Ammon's horn (tissue), 1 donor: ENCODE measurements around the gene ASPN.
A peak's percentile ranks its signal among the peaks of the same experiment; 100 is the strongest.

Source experiments
- DNase-seq: peaks from one replicate; pipeline ENCODE4 v3.0.0-alpha.2; 2016; ENCODE audit warnings: low spot score

The ASPN gene

GRCh38 chr9:92482329-92482728 lies at the start of gene ASPN:
Gene ASPN, minus strand, starts transcription at chr9:92482506.
- no peak for DNase-seq

GRCh38 chr9:92530893-92531292 lies 48.6 kb upstream of the ASPN start:
- DNase-seq = no peak

GRCh38 chr9:92529124-92529523 lies 46.8 kb upstream of the ASPN start:
- no peak for DNase-seq

- DNase-seq = no peak
Observed at GRCh38 chr9:92528522-92528849, 46.2 kb upstream of the ASPN start.

GRCh38 chr9:92527832-92528521 lies 45.7 kb upstream of the ASPN start:
- DNase-seq = no peak

- no peak for DNase-seq
Observed at GRCh38 chr9:92527291-92527828, 45.1 kb upstream of the ASPN start.

- DNase-seq = no peak
Observed at GRCh38 chr9:92525306-92525705, 43.0 kb upstream of the ASPN start.

- no peak for DNase-seq
Observed at GRCh38 chr9:92524881-92525280, 42.6 kb upstream of the ASPN start.

- DNase-seq = no peak
Observed at GRCh38 chr9:92522983-92523970, 41.0 kb upstream of the ASPN start.

GRCh38 chr9:92520837-92521236 lies 38.5 kb upstream of the ASPN start:
- DNase-seq = no peak

GRCh38 chr9:92518199-92518598 lies 35.9 kb upstream of the ASPN start:
- DNase-seq = no peak

GRCh38 chr9:92517046-92517445 lies 34.7 kb upstream of the ASPN start:
- no peak for DNase-seq

- no peak for DNase-seq
Observed at GRCh38 chr9:92516521-92516920, 34.2 kb upstream of the ASPN start.

GRCh38 chr9:92514635-92515034 lies 32.3 kb upstream of the ASPN start:
- no peak for DNase-seq

GRCh38 chr9:92513349-92513748 lies 31.0 kb upstream of the ASPN start:
- DNase-seq = no peak

GRCh38 chr9:92512622-92513021 lies 30.3 kb upstream of the ASPN start:
- no peak for DNase-seq

GRCh38 chr9:92510747-92511146 lies 28.4 kb upstream of the ASPN start:
- DNase-seq = no peak

- DNase-seq = no peak
Observed at GRCh38 chr9:92509050-92509449, 26.7 kb upstream of the ASPN start.

- DNase-seq = no peak
Observed at GRCh38 chr9:92508018-92508820, 25.9 kb upstream of the ASPN start.

GRCh38 chr9:92507496-92507895 lies 25.2 kb upstream of the ASPN start:
- DNase-seq = no peak

- DNase-seq = no peak
Observed at GRCh38 chr9:92507005-92507404, 24.7 kb upstream of the ASPN start.

GRCh38 chr9:92506184-92506857 lies 24.0 kb upstream of the ASPN start:
- DNase-seq = peak; percentile 41
